ENCODE results near the gene MADCAM1.

Gene MADCAM1

DNA sequence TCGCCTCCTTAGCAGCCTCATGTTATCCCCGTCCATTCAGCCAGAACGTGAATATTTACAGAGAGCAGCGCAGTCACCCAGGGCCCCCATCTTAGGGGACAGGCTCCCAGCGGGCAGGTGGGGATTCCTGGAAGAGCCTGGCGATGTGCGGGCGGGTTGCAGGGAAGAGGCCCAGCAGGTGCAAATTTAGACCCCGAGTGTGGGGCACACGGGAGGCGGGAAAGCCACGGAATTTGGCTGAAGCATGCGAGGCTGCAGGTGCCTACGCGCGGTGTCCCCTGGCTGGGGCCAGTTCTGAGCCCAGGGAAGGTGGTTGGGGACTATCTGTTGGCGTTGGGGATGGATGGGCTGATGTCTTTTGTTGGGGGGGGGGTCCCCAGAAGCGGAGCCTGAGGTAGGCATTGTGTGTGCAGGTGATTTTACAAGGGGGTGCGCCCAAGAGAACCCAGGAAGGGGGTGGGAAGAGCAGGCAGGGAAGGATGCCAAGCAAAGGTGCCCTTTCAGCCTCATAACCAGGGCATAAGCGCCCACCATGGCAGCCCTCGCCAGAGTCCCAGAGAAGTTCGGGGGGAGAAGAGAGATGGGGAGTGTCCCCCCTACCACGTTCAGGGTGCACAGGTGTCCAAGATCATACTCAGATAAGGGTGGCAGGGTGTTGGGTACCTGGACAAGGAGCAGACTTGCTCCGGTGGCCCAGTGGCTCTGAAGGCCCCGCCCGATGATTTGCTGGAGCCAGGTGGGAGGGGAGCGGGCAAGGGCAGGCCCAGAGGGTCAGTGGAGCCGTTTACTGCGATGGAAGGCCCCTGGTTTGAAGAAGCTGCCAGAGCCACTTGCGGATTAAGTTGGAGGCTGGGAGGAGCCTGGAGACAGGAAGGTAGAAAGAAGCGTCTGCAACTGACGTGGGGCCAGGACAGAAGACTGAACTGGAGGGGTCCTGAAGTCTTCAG lies 12.2 kb downstream of the MADCAM1 start:
- DNase-seq (ENCODE audit: low read depth): no peak

DNA sequence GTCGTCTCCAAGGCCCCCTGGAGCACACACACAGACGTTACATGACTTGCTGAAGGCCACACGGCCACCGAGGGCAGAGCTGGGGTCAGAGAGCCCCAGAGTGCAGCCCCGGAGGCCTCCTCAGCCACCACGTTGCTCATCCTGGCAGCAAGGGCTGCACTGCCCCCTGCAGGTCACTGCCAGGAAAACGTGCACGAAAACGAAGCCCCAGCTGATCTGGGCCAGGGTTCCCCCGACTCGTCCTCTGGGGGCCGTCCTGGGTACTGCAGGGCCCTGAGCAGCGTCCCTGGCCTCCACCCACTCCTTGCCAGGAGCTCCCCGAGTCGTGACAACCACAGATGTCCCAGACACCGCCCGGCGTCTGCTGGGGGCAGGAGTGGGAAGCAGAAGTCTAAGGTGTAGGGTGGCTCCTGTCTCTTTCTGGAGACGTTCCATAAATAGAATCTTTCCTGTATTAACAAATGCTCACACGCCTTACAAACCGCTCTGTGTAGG lies 14.4 kb downstream of the MADCAM1 start:
- DNase-seq (ENCODE audit: low read depth): peak; percentile 87

- peak; percentile 81 for DNase-seq (ENCODE audit: low read depth)
These were observed 15.0 kb downstream of the MADCAM1 start for GRCh38 chr19:511101-511851.

DNA sequence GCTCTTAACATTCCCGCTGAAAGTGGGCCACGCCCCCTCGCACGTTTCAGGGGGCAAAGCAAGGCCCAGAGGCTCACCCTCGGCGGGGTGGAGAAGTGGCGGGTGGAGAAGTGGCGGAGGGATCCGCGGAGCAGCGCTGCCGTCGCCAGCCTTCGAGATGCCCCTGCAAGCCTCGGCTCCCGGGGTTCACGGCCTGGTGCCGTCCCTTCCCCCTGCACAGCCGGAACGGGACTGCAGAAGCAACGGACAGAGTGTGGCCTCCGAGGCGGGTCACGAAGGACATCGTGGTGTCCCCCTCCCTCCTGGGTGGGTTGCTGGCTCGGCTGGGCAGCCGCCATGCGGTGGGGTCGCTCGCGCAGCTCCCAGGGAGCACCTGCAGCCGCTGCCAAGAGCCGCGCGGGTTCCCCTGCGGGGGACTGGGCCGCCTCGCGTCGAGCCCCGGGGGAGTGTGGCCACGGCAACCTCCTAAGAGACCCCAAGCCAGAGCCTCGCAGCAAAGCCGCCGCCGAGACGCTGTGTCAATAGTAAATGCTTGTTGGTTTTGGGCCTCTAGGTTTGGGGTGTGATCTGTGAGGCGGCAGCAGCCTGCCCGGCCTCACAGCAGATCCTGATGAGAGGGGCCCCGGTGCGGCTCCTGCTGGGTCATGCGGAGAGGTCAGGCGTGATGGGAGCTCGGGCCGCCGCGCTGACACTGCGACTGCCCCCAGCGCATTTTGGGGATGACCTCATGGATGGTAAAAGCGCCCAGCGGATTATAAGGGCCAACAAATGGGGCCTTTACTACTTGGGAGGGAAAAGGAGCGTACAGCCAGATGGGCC lies 16.5 kb downstream of the MADCAM1 start:
- DNase-seq (ENCODE audit: low read depth): no peak

DNA sequence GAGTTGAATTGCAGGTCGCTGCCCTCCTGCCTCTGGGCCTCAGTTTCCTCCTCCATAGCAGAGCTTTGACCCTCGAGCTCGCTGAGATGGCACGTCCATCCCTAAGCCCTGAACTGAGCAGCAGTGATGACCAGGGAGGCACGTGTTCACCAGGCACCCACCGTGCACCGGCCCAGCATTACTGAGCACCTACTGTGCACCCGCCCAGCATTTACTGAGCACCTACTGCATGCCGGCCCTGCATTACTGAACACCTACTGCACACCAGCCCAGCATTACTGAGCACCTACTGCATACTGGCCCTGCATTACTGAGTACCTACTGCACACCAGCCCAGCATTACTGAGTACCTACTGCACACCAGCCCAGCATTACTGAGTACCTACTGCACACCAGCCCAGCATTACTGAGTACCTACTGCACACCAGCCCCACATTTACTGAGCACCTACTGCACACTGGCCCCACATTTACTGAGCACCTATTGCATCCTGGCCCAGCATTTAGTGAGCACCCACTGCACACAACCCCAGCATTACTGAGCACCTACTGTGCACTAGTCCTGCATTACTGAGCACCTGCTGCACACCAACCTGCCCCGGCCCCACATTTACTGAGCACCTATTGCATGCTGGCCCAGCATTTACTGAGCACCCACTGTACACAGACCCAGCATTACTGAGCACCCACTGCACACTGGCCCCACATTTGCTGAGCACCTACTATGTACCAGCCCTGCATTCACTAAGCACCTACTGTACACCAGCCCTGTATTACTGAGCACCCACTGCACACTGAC lies 17.3 kb downstream of the MADCAM1 start:
- no peak for DNase-seq (ENCODE audit: low read depth)

DNA sequence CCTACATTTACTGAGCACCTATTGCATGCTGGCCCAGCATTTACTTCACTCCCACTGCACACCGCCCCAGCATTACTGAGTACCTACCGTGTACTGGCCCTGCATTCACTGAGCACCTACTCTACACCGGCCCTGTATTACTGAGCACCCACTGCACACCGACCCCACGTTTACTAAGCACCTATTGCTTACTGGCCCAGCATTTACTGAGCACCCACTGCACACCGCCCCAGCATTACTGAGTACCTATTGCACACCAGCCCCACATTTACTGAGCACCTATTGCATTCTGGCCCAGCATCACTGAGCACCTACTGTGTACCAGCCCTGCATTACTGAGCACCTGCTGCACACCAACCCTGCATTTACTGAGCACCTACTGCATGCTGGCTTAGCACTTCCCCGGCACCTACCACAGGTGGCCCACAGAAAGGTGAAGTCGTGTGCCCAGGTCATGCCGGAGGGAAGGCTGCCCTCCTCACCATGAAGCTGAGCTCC lies 17.9 kb downstream of the MADCAM1 start:
- no peak for DNase-seq (ENCODE audit: low read depth)

DNA sequence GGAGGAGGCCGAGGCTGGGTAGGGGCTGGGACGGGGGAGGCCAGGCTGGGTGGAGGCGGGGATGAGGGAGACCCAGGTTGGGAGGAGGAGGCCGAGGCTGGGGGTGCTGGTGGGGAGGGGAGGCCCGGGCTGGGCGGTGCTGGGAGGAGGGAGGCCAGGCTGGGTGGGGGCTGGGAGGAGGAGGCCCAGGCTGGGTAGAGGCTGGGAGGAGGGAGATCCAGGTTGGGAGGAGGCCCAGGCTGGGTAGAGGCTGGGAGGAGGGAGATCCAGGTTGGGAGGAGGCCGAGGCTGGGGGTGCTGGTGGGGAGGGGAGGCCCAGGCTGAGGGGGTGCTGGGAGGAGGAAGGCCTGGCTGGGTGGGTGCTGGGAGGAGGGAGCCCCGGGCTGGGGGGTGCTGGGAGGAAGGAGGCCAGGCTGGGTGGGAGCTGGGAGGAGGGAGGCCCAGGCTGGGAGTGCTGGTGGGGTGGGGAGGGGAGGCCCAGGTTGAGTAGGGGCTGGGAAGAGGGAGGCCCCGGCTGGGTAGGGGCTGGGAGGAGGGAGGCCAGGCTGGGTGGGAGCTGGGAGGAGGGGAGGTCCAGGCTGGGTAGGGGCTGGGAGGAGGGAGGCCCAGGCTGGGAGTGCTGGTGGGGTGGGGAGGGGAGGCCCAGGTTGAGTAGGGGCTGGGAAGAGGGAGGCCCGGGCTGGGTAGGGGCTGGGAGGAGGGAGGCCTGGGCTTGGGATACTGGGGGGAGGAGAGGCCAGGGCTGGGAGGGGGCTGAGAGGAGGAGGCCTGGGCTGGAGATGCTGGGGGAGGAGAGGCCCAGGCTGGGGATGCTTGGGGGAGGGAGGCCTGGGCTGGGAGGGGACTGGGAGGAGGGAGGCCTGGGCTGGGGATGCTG lies 21.7 kb downstream of the MADCAM1 start:
- no peak for DNase-seq (ENCODE audit: low read depth)

GRCh38 chr19:518598-519231 lies 22.4 kb downstream of the MADCAM1 start:
- peak; percentile 48 for DNase-seq (ENCODE audit: low read depth)

- DNase-seq (ENCODE audit: low read depth): no peak
These were observed 23.2 kb downstream of the MADCAM1 start for GRCh38 chr19:519449-519865.

DNA sequence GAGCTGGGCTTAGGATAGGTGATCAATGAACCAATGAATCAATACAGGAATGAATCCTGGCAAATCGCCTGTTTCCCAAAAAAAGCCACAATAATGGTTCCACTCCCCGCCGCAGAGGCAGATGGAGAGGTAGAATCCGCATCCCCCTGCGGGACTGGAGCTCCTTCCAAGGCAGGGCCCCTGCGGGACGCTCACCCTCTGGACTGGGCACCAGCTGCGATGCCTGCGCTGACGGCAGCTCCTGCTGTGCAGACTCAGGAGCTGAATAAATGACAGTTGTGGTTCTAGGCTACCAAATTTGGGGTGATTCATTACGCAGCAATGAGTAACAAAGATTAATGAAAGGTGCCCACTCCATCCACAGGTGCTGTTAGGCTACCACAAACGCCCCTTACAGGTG lies 26.4 kb downstream of the MADCAM1 start:
- DNase-seq (ENCODE audit: low read depth): no peak

GRCh38 chr19:524062-524674 lies 27.9 kb downstream of the MADCAM1 start:
- no peak for DNase-seq (ENCODE audit: low read depth)

DNA sequence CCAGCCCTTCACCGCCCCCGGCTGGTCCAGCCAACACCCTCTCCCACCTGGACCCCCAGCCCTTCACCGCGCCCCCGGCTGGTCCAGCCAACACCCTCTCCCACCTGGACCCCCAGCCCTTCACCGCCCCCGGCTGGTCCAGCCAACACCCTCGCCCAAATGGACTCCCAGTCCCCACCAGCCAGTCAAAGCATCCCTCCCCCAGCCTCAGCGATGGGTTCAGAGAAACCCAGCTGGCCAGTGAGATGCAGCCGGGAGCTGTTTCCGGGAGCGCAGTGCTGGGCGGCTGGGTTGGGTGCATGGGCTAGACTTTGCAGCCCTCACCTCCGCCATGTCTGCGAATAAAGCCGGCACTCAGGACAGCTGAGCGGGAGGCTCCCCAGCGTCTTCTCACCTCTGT lies 28.7 kb downstream of the MADCAM1 start:
- DNase-seq (ENCODE audit: low read depth): no peak

DNA sequence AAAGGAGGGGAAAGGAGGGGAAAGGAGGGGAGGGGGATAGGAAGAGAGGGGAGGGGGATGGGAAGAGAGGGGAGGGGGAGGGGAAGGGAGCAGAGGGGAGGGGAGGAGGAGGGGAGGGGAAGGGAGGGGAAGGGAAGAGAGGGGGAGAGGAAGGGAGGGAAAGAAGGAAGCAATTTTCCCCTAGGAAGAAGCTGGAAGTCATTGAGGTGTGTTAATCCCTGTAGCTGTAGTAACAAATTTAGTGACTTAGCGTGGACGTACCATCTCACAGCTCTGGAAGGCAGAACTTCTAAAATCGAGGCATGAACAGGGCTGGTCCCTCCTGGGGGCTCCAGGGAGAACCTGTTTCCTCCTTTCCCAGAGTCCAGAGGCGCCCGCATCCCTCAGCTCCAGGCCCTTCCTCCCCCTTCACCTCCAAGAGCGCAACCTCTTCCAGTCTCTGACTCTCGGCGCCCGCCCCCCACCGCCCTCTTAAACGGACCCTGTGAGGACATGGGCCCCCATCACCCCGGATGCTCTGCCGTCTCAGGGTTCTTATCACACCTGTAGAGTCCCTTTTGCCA lies 29.7 kb downstream of the MADCAM1 start:
- DNase-seq (ENCODE audit: low read depth): no peak

DNA sequence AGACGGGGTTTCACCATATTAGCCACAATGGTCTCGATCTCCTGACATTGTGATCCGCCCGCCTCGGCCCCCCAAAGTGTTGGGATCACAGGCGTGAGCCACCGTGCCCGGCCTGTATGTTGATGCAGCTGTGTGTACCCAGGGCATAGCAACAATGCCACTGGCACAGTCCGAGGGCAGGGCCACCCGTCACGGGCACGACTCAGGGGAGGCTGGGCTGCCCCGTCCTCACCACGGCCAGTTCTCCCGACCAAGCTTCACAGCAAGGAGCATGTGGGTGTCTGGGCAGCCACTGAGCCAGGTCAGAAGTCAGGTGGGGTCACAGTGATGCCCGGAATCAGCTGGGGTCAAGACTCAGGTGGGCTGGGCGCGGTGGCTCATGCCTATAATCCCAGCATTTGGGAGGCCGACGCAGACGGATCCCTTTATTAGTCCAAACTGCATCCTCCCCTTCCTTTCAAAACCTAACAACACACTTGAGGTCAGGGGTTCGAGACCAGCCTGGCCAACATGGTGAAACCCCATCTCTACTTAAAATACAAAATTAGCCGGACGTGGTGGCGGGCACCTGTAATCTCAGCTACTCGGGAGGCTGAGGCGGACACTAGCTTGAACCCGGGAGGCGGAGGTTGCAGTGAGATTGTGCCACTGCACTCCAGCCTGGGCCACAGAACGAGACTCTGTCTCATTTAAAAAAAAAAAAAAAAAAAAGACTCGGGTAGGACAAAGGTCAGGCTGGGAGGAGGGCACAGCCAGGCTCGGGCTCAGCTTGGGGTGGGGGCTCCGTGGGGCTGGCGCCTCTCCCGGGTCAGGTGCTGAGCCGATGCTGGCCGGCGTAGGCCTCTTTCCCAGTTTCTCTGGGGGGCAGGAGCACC lies 34.1 kb downstream of the MADCAM1 start:
- no peak for DNase-seq (ENCODE audit: low read depth)

GRCh38 chr19:531009-531752 lies 34.9 kb downstream of the MADCAM1 start:
- DNase-seq (ENCODE audit: low read depth): peak; percentile 80

- DNase-seq (ENCODE audit: low read depth): no peak
These were observed 35.7 kb downstream of the MADCAM1 start, which contains the start of gene CDC34 for GRCh38 chr19:531753-532560. Gene CDC34, plus strand, starts transcription at chr19:531760. Its CDS starts 172 bp downstream, at chr19:531932.
